ENCODE results near the gene ABITRAM.

- TF ChIP-seq CTCF (IDR thresholded peaks at IDR 0.05) (no peak), POLR2A (IDR thresholded peaks at IDR 0.05) (no peak)
These were observed 926 bp upstream of the ABITRAM start for GRCh38 chr9:108933231-108933717.

All from ovary (tissue), 3 donors.